Activated naive CD8-positive, alpha-beta T cell treated with anti-CD3 and anti-CD28 coated beads, Interleukin-2, amount 50 U/mL, for 24 hours (primary cell): ENCODE measurements around the gene C5orf58.
"Not testable (repeated sequence)": the region's sequence is repeated elsewhere in the genome, so short reads cannot be mapped to it uniquely, and the experiment has no call there.

ENCODE experiments used
- ATAC-seq: fragments of 150-1000 bp; cut with Tn5 transposase; one replicate; pipeline ENCODE4 v1.10.0; 2021
- DNase-seq: peaks from one replicate; pipeline ENCODE4 v3.0.0; 2021
- H3K27ac Mint-ChIP-seq: one replicate; pipeline ENCODE4 v1.8.0; 2021; ENCODE audit warnings: mild to moderate bottlenecking, mixed read lengths
- H3K27me3 Mint-ChIP-seq: one replicate; pipeline ENCODE4 v1.8.0; 2021; ENCODE audit warnings: mixed read lengths
- H3K36me3 Mint-ChIP-seq: one replicate; pipeline ENCODE4 v1.8.0; 2021; ENCODE audit warnings: low read depth, mixed read lengths
- H3K4me1 Mint-ChIP-seq: one replicate; pipeline ENCODE4 v1.8.0; 2021; ENCODE audit warnings: mixed read lengths
- H3K4me3 Mint-ChIP-seq: one replicate; pipeline ENCODE4 v1.8.0; 2021; ENCODE audit warnings: mild to moderate bottlenecking, moderate library complexity, mixed read lengths
- H3K9me3 Mint-ChIP-seq: one replicate; pipeline ENCODE4 v1.8.0; 2021; ENCODE audit warnings: mixed read lengths

C5orf58 gene

GRCh38 chr5:170235876-170236864 lies 3.4 kb downstream of the C5orf58 start:
- Mint-ChIP-seq H3K27ac (no peak overlapping the region), H3K4me3 (no peak overlapping the region)
- ATAC-seq, result no peak

GRCh38 chr5:170238456-170239196 lies 5.8 kb downstream of the C5orf58 start:
- Mint-ChIP-seq H3K4me1 (peaks cover 2% of the 10 kb centered on the region), H3K27ac (no peak overlapping the region), H3K27me3 (no peaks in the 10 kb centered on the region), H3K36me3 (no peaks in the 10 kb centered on the region), H3K4me3 (no peak overlapping the region), H3K9me3 (no peaks in the 10 kb centered on the region)
- ATAC-seq (no peak), DNase-seq (no peak)

More at GRCh38 chr5:170235876-170236864, 3.4 kb downstream of the C5orf58 start:
- Mint-ChIP-seq H3K27me3 (no peaks in the 10 kb centered on the region), H3K4me1 (peaks cover 2% of the 10 kb centered on the region), H3K36me3 (no peaks in the 10 kb centered on the region), H3K9me3 (no peaks in the 10 kb centered on the region)
- DNase-seq, result no peak

DNA sequence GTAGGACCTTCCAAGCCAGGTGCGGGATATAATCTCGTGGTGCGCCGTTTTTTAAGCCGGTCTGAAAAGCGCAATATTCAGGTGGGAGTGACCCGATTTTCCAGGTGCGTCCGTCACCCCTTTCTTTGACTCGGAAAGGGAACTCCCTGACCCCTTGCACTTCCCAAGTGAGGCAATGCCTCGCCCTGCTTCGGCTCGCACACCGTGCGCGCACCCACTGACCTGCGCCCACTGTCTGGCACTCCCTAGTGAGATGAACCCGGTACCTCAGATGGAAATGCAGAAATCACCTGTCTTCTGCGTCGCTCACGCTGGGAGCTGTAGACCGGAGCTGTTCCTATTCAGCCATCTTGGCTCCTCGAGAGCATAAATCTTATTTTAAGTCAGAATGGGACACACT lies 12.7 kb downstream of the C5orf58 start:
- ATAC-seq, H3K9me3 Mint-ChIP-seq, H3K4me3 Mint-ChIP-seq, H3K27me3 Mint-ChIP-seq, H3K27ac Mint-ChIP-seq, DNase-seq: not testable (repeated sequence)
- Mint-ChIP-seq H3K4me1 (peaks cover 19% of the 10 kb centered on the region), H3K36me3 (peaks cover 49% of the 10 kb centered on the region)

DNA sequence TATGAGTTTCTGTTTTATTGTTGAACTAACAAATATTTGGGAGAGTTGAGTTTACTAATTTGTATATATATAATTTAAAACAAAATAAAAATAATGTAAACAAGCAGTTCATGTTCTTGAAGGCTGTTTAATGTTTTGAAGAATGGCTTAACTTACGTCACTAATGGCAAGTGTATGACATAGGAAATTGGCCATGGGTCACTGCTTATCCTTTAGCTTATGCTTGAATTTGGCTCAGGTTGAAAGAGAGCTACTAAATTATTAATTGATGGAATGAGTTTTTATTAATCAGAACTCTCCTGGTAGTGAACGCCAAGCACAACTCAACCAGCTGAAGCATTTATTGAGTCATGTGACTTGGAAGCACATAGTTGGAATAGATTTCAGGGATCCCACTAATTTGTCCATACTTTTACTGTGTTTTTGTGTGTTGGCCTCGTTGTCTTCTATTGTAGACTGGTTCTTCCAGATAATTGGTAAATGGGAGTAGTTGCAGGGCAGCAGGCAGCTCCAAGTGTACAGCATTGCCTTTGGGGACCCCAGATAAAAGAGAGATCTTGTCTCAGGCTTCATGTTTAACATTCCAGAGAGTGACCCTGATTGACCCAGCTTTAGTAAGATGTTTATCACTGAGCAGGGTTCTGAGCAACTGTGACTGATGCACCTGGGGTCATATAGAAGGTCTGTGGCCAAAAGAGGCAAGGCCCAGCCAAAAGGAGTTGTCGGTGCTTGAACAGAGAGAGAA lies 13.5 kb downstream of the C5orf58 start:
- Mint-ChIP-seq H3K36me3 (peaks cover 57% of the 10 kb centered on the region), H3K9me3 (peaks cover 5% of the 10 kb centered on the region), H3K27ac (no peak overlapping the region)

GRCh38 chr5:170247363-170247762 lies 14.6 kb downstream of the C5orf58 start:
- no peak overlapping the region for H3K27ac Mint-ChIP-seq
- no peak for DNase-seq

More for the DNA sequence above, 13.5 kb downstream of the C5orf58 start:
- no peak for DNase-seq
- Mint-ChIP-seq H3K4me3 (no peak overlapping the region), H3K4me1 (peaks cover 28% of the 10 kb centered on the region), H3K27me3 (no peaks in the 10 kb centered on the region)
- no peak for ATAC-seq

GRCh38 chr5:170248172-170248930 lies 15.6 kb downstream of the C5orf58 start:
- H3K4me1 Mint-ChIP-seq, result peaks cover 48% of the 10 kb centered on the region
- H3K9me3 Mint-ChIP-seq, result peaks cover 5% of the 10 kb centered on the region
- H3K36me3 Mint-ChIP-seq, result peaks cover 77% of the 10 kb centered on the region
- H3K4me3 Mint-ChIP-seq, result no peak overlapping the region
- no peaks in the 10 kb centered on the region for H3K27me3 Mint-ChIP-seq
- ATAC-seq (no peak), DNase-seq (no peak)
- peak overlapping the region; percentile 75 for H3K27ac Mint-ChIP-seq

More at GRCh38 chr5:170247363-170247762, 14.6 kb downstream of the C5orf58 start:
- Mint-ChIP-seq H3K27me3 (no peaks in the 10 kb centered on the region), H3K36me3 (peaks cover 67% of the 10 kb centered on the region), H3K4me1 (peaks cover 38% of the 10 kb centered on the region), H3K4me3 (no peak overlapping the region), H3K9me3 (peaks cover 5% of the 10 kb centered on the region)
- no peak for ATAC-seq

DNA sequence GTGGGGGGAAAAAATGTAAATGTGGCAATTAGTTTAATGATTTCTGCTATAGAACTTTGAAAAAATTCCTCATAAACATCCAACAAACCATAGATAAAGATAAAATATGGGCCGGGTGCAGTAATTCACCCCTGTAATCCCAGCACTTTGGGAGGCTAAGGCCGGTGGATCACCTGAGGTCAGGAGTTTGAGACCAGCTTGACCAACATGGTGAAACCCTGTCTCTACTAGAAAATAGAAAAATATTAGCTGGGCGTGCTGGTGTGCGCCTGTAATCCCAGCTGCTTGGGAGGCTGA lies 16.1 kb downstream of the C5orf58 start:
- not testable (repeated sequence) for H3K4me3 Mint-ChIP-seq, H3K9me3 Mint-ChIP-seq, H3K27me3 Mint-ChIP-seq, DNase-seq, ATAC-seq
- H3K4me1 Mint-ChIP-seq, result peaks cover 53% of the 10 kb centered on the region
- H3K27ac Mint-ChIP-seq, result peak overlapping the region; percentile 75
- H3K36me3 Mint-ChIP-seq, result peaks cover 83% of the 10 kb centered on the region

GRCh38 chr5:170249355-170249754 lies 16.6 kb downstream of the C5orf58 start:
- Mint-ChIP-seq H3K4me3 (no peak overlapping the region), H3K9me3 (peaks cover 5% of the 10 kb centered on the region), H3K4me1 (peaks cover 58% of the 10 kb centered on the region), H3K36me3 (peaks cover 87% of the 10 kb centered on the region), H3K27ac (no peak overlapping the region), H3K27me3 (no peaks in the 10 kb centered on the region)
- no peak for ATAC-seq
- DNase-seq, result no peak

- DNase-seq (no peak), ATAC-seq (no peak)
- Mint-ChIP-seq H3K36me3 (peaks cover 93% of the 10 kb centered on the region), H3K9me3 (peaks cover 5% of the 10 kb centered on the region), H3K27me3 (no peaks in the 10 kb centered on the region), H3K4me1 (peaks cover 68% of the 10 kb centered on the region), H3K27ac (no peak overlapping the region), H3K4me3 (no peak overlapping the region)
Observed at GRCh38 chr5:170250810-170251317, 18.1 kb downstream of the C5orf58 start.

DNA sequence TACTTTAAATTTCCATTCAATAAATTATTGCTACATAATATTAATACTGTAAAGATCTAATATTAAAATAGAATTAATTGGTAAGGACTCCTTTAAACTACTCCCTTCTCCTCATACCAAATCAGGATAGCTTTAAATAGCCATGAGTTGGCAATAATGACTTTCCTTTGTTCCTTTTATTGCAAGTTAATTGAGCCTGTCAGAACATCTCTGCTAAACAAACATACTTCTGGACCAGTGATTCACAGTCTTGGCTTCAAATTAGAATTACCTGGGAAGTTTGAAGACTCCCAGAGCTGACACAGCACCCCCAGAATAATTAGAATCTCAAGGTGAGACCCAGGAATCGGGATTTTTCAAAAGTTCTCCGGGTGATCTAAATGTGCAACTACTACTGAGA lies 18.7 kb downstream of the C5orf58 start:
- Mint-ChIP-seq H3K9me3 (peaks cover 3% of the 10 kb centered on the region), H3K36me3 (peaks cover 94% of the 10 kb centered on the region), H3K4me1 (peaks cover 68% of the 10 kb centered on the region), H3K27me3 (no peaks in the 10 kb centered on the region), H3K4me3 (no peak overlapping the region), H3K27ac (no peak overlapping the region)
- ATAC-seq (no peak), DNase-seq (no peak)

- Mint-ChIP-seq H3K36me3 (peaks cover 93% of the 10 kb centered on the region), H3K27ac (no peak overlapping the region), H3K4me1 (peaks cover 68% of the 10 kb centered on the region), H3K4me3 (no peak overlapping the region), H3K27me3 (no peaks in the 10 kb centered on the region), H3K9me3 (no peaks in the 10 kb centered on the region)
- ATAC-seq (no peak), DNase-seq (no peak)
Observed at GRCh38 chr5:170252109-170252508, 19.3 kb downstream of the C5orf58 start.

DNA sequence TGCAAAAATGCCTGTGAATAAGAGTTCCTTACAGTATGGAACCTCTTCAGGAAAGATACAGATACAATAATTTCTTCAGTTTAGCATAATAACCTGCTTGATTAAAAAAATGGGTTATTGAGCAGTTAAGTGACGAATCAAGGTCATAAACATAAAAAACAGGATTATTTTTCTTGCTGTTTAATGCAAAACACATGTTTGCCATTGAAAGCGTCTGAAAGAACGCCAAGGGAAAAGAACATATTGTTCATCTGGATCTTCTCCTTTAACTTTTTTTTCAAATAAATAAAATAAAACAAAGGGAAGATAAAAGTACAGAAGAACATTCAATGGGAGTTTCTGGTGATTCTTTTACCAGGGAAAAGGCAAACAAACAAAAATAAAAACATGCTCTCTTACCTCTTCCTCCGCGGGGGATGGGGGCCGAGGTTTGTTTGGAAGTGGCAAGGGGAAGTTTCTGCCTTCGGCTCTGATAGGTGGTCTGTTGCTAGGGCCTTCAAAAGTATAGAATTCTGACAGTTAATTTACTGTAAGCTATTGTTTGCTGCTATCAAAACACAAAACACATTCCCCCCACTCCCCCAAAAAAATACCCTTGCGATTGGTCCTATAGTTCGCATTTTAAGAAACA lies 20.1 kb downstream of the C5orf58 start:
- ATAC-seq (no peak), DNase-seq (no peak)
- no peaks in the 10 kb centered on the region for H3K27me3 Mint-ChIP-seq
- H3K4me1 Mint-ChIP-seq, result peaks cover 68% of the 10 kb centered on the region
- H3K36me3 Mint-ChIP-seq, result peaks cover 93% of the 10 kb centered on the region
- no peak overlapping the region for H3K4me3 Mint-ChIP-seq
- H3K27ac Mint-ChIP-seq, result peak overlapping the region; percentile 67
- H3K9me3 Mint-ChIP-seq, result no peaks in the 10 kb centered on the region

DNA sequence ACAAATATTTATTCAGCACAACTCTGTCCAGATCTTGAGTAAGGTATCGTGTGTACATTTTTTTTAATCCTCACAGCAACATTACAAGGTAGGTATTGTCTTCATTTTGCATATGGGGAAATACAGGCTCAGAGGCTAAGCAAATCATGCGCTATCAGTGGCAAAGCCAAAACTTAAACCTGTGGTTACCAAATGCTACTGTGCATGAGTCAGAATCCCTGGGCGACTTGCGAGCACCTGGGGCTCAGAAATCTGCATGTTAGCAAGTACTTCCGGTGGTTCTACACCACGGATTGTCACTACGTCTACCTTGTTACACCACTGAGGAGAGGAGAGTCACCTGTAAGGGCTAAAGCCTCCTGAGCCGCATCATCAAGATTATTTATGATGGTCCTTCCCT lies 21.3 kb downstream of the C5orf58 start:
- peak overlapping the region; percentile 67 for H3K27ac Mint-ChIP-seq
- peaks cover 89% of the 10 kb centered on the region for H3K36me3 Mint-ChIP-seq
- no peaks in the 10 kb centered on the region for H3K27me3 Mint-ChIP-seq
- peak; percentile 97 for ATAC-seq
- no peaks in the 10 kb centered on the region for H3K9me3 Mint-ChIP-seq
- peak; percentile 59 for DNase-seq
- peaks cover 65% of the 10 kb centered on the region for H3K4me1 Mint-ChIP-seq
- H3K4me3 Mint-ChIP-seq, result peak overlapping the region; percentile 12
